ENCODE data around the gene E2F4.

Gene E2F4

DNA sequence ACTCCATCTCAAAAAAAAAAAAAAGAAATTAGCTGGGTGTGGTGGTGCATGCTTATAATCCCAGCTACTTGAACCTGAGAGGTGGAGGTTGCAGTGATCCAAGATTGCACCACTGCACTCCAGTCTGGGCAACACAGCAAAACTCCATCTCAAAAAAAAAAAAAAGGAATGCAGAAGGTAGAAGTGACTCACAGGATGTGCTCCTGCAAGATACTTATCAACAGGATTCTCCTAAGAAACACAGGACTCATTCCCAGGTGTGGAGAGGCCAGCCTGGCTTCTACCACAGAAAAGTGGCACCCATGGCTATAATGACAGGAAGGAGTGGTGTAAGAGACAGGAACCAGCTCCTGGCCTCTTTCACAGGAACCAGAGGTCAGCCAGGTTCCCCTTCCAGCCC, 20.8 kb downstream of the E2F4 start:
- no peak overlapping the region for H3K4me2 ChIP-seq (ENCODE audit: low read length)
- TF ChIP-seq, protein P1, sequence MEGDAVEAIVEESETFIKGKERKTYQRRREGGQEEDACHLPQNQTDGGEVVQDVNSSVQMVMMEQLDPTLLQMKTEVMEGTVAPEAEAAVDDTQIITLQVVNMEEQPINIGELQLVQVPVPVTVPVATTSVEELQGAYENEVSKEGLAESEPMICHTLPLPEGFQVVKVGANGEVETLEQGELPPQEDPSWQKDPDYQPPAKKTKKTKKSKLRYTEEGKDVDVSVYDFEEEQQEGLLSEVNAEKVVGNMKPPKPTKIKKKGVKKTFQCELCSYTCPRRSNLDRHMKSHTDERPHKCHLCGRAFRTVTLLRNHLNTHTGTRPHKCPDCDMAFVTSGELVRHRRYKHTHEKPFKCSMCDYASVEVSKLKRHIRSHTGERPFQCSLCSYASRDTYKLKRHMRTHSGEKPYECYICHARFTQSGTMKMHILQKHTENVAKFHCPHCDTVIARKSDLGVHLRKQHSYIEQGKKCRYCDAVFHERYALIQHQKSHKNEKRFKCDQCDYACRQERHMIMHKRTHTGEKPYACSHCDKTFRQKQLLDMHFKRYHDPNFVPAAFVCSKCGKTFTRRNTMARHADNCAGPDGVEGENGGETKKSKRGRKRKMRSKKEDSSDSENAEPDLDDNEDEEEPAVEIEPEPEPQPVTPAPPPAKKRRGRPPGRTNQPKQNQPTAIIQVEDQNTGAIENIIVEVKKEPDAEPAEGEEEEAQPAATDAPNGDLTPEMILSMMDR (IDR thresholded peaks at IDR 0.05; ENCODE audit: low read depth, low read length), result no peak
- TF ChIP-seq EZH2phosphoT487 (IDR thresholded peaks at IDR 0.05; ENCODE audit: low read depth), result no peak
- no peaks in the 10 kb centered on the region for H4K20me1 ChIP-seq (ENCODE audit: insufficient read depth, low read length)
- no peaks in the 10 kb centered on the region for H3K4me1 ChIP-seq (ENCODE audit: low read length)
- H3K36me3 ChIP-seq (replicated peaks; ENCODE audit: low read depth, low read length), result no peaks in the 10 kb centered on the region
- H3K9me3 ChIP-seq (ENCODE audit: insufficient read depth, low read length), result no peaks in the 10 kb centered on the region
- H3K79me2 ChIP-seq (ENCODE audit: low read length), result no peaks in the 10 kb centered on the region
- H3K27ac ChIP-seq (ENCODE audit: low read length), result no peak overlapping the region
- H3K27me3 ChIP-seq (ENCODE audit: low read depth, low read length), result no peaks in the 10 kb centered on the region
- H3K9ac ChIP-seq (ENCODE audit: low read length), result no peak overlapping the region
- no peak overlapping the region for H3K4me3 ChIP-seq (ENCODE audit: low read length)
- no peak overlapping the region for H2AFZ ChIP-seq (ENCODE audit: low read depth, low read length)

DNA sequence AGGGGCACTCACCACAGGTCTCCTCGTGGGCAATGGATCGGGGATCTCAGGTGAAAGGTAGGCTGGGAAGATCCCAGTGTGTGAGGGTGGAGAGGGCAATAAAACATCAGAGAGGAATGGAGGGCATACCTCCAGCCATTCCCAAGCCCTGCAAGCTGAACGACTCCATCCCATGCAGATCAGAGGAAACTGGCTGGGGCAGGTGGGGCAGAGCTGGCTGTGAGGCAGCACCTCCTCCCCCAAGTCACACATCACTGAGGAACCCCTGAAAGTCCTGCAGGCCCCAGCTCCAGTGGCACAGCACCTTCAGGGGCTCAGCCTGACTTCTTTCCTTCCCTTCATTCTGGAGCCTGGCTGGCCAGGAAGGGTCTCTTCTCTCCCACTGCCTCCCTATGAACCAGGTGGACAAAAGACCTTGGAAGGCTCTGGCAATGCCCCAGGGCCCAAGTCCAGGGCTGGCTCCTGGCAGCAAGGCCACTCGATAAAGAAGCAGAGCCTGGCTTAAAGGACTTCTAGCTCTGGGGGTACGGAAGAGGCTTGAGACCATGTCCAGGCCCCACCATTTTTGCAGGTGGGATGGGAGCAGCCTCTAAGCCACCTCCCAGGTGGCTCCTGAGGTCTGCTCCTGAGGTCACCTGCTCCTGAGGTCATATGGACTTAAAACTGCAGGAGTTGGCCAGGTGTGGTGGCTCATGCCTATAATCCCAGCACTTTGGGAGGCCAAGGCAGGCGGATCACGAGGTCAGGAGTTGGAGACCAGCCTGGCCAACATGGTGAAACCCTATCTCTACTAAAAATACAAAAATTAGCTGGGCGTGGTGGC, 21.5 kb downstream of the E2F4 start:
- Histone ChIP-seq H3K9me3 (ENCODE audit: insufficient read depth, low read length) (no peaks in the 10 kb centered on the region), H3K27me3 (ENCODE audit: low read depth, low read length) (no peaks in the 10 kb centered on the region), H3K9ac (ENCODE audit: low read length) (no peak overlapping the region), H3K4me2 (ENCODE audit: low read length) (no peak overlapping the region), H4K20me1 (ENCODE audit: insufficient read depth, low read length) (no peaks in the 10 kb centered on the region), H3K4me3 (ENCODE audit: low read length) (no peak overlapping the region), H3K36me3 (replicated peaks; ENCODE audit: low read depth, low read length) (no peaks in the 10 kb centered on the region), H3K4me1 (ENCODE audit: low read length) (no peaks in the 10 kb centered on the region), H2AFZ (ENCODE audit: low read depth, low read length) (no peak overlapping the region), H3K27ac (ENCODE audit: low read length) (no peak overlapping the region), H3K79me2 (ENCODE audit: low read length) (no peaks in the 10 kb centered on the region)
- no peak for TF ChIP-seq EZH2phosphoT487 (IDR thresholded peaks at IDR 0.05; ENCODE audit: low read depth)
- TF ChIP-seq, protein P1 (IDR thresholded peaks at IDR 0.05; ENCODE audit: low read depth, low read length), result no peak

DNA sequence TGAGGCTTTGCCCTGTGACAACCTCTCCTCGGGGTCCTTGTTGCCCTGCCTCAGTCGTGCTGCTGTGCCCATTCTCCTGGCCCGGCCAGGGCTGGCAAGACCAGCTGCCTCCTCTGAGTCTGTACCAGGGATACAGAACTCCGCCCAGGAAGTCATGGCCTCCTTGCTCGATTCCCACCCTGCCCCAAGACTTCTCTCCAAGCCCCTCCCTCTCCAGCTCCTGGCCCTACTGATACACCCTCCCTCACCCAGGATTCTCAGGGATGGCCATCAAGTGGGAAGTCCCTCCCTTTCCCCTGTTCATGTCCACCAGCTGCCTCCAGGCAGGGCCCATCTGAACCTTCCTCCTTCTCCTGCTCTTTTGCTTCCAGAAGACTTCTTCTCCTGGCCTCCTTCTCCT, 23.8 kb downstream of the E2F4 start:
- H3K9ac ChIP-seq (ENCODE audit: low read length), result no peak overlapping the region
- H3K4me3 ChIP-seq (ENCODE audit: low read length), result no peak overlapping the region
- no peaks in the 10 kb centered on the region for H3K9me3 ChIP-seq (ENCODE audit: insufficient read depth, low read length)
- TF ChIP-seq, protein P1 (IDR thresholded peaks at IDR 0.05; ENCODE audit: low read depth, low read length), result no peak
- TF ChIP-seq EZH2phosphoT487 (IDR thresholded peaks at IDR 0.05; ENCODE audit: low read depth), result no peak
- no peaks in the 10 kb centered on the region for H4K20me1 ChIP-seq (ENCODE audit: insufficient read depth, low read length)
- H3K4me1 ChIP-seq (ENCODE audit: low read length), result no peaks in the 10 kb centered on the region
- H3K36me3 ChIP-seq (replicated peaks; ENCODE audit: low read depth, low read length), result no peaks in the 10 kb centered on the region
- no peaks in the 10 kb centered on the region for H3K27me3 ChIP-seq (ENCODE audit: low read depth, low read length)
- no peak overlapping the region for H3K4me2 ChIP-seq (ENCODE audit: low read length)
- no peaks in the 10 kb centered on the region for H3K79me2 ChIP-seq (ENCODE audit: low read length)
- H3K27ac ChIP-seq (ENCODE audit: low read length), result no peak overlapping the region
- no peak overlapping the region for H2AFZ ChIP-seq (ENCODE audit: low read depth, low read length)

DNA sequence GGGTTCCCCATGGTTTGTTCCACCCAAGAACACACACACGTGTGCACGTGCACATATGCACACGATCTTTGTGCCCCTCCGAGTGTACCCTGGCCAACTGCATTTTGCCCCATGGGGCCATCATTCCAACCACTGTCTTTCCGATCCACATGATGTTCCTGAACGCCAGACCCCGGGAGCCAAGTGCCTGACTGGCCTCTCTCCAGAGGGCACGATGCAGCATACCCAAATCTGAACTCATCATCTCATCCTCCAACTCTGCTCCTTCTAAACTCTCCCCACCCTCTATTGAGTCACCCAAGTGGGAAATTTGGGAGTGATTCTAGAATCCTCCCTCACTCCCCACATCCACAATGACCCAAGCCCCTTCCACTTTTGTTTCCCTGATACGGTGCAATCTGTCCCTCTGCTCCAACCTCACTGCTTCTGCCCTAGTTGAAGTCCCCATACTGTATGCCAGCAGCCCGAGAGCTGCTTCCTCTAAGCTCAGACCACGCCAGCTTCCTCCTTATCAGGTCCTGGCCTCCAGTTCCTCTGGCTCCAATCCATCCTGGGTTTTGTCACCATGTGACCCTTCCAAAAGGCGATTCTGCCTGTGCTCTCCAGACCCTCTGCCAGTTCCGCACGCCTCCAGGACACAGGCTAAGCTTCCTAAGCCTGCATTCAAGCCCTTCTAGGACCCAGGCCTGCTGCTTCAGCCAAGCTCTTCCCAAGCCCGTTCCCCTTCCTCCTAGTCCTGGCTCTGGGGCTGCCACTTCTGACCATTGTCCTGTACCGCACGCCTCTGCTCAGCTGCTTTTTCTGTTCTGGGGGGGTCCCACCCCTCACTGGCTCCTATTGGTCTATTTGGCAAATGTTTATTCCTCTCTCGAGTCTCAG, 24.9 kb downstream of the E2F4 start:
- Histone ChIP-seq H4K20me1 (ENCODE audit: insufficient read depth, low read length) (no peaks in the 10 kb centered on the region), H3K4me2 (ENCODE audit: low read length) (no peak overlapping the region), H3K9me3 (ENCODE audit: insufficient read depth, low read length) (no peaks in the 10 kb centered on the region), H3K36me3 (replicated peaks; ENCODE audit: low read depth, low read length) (no peaks in the 10 kb centered on the region), H3K9ac (ENCODE audit: low read length) (no peak overlapping the region), H3K79me2 (ENCODE audit: low read length) (no peaks in the 10 kb centered on the region), H3K4me1 (ENCODE audit: low read length) (no peaks in the 10 kb centered on the region), H3K27ac (ENCODE audit: low read length) (no peak overlapping the region), H3K4me3 (ENCODE audit: low read length) (no peak overlapping the region), H2AFZ (ENCODE audit: low read depth, low read length) (no peak overlapping the region), H3K27me3 (ENCODE audit: low read depth, low read length) (no peaks in the 10 kb centered on the region)
- TF ChIP-seq, protein P1 (IDR thresholded peaks at IDR 0.05; ENCODE audit: low read depth, low read length), result no peak
- no peak for TF ChIP-seq EZH2phosphoT487 (IDR thresholded peaks at IDR 0.05; ENCODE audit: low read depth)
